Adrenal gland (tissue), 12 donors: ENCODE results near the gene SCFD2. TPM values are rescaled to one million over a fixed set of nuclear protein-coding genes. Genes with fewer than 3 reads are reported as not detected.

Experiments
- DNase-seq, 7 donors: peaks; one replicate each; pipeline ENCODE4 v3.0.0-alpha.2; 2019 to 2020
- H3K27ac ChIP-seq, 5 donors: fragments of 200-600 bp; sonication (generic) in 4 of 5; 1 replicate in 3 of 5; 2 replicates in 2 of 5; pipeline versions ENCODE4 v1.5.1 to v1.8.0; 2016 to 2020; ENCODE audit warnings: mild to moderate bottlenecking in 1 of 5
- H3K27me3 ChIP-seq: fragments of 200-600 bp; 2 replicates; pipeline ENCODE4 v1.8.0; 2021
- H3K36me3 ChIP-seq, 2 donors: fragments of 200-600 bp; replicated peaks in 1 of 2; 1 replicate in 1 of 2; 2 replicates in 1 of 2; pipeline versions ENCODE4 v1.5.1 to v1.8.0; 2018 to 2022
- H3K4me1 ChIP-seq, 2 donors: fragments of 200-600 bp; replicated peaks in 1 of 2; 1 replicate in 1 of 2; 2 replicates in 1 of 2; pipeline versions ENCODE4 v1.5.1 to v1.8.0; 2018 to 2021
- H3K4me3 ChIP-seq, 4 donors: fragments of 200-600 bp; sonication (generic) in 3 of 4; one replicate each; pipeline ENCODE4 v1.5.1; 2016 to 2018
- H3K9me3 ChIP-seq, 3 donors: fragments of 200-600 bp; sonication (generic) in 1 of 3; replicated peaks in 1 of 3; 1 replicate in 2 of 3; 2 replicates in 1 of 3; pipeline versions ENCODE4 v1.5.1 to v1.8.0; 2016 to 2021
- POLR2A ChIP-seq, 2 donors: fragments of 450-650 bp; IDR thresholded peaks; one replicate each; pipeline ENCODE4 v1.6.1; 2017; ENCODE audit warnings: antibody characterized with exemption in 2 of 2, mild to moderate bottlenecking in 2 of 2, moderate library complexity in 1 of 2
- WGBS, 4 donors: extraction: QIAGEN DNeasy Blood & Tissue Kit in 2 of 4; methylation state at CpG; one replicate each; pipeline versions ENCODE4 v1.1.5 to v1.1.7; 2013 to 2017; 5-methylcytosine and 5-hydroxymethylcytosine counted together
- intact Hi-C, 2 donors: fragments of 100-400 bp; cut with DNase I; formaldehyde crosslinking; loops; one replicate each; pipeline versions ENCODE4 v1.14.1 to v1.15.0; 2022 to 2023
- polyA plus RNA-seq, 3 donors: library from polyadenylated mRNA; stranded (reverse); fragments of 200-250 nt in 2 of 3; fragments of 350-450 nt in 1 of 3; fragmentation: Illumina TruSeq in 1 of 3; extraction: RNeasy Lipid Tissue Mini Kit (QIAGEN cat#74804) in 1 of 3; gene quantifications; one replicate each; pipeline ENCODE4 v1.2.3, GENCODE V29; 2013 to 2014
- total RNA-seq, 9 donors: library from RNA; depleted of rRNA in 4 of 9; stranded (reverse); fragments of >200 nt in 4 of 9; fragments of 120-200 nt in 1 of 9; fragmentation: NEBNext Ultra II Directional in 1 of 9; extraction: Animal tissue kit (Norgen Biotek cat#: 25700) in 1 of 9; gene quantifications; one replicate each; pipeline versions ENCODE4 v1.1.0 to v1.2.4, GENCODE V29; 2013 to 2023
- TF ChIP-seq, protein P1 (sequence below), 6 experiments: fragments of 450-650 bp in 4 of 6; fragments of 200-600 bp in 2 of 6; sonication (generic) in 1 of 6; IDR thresholded peaks; 1 replicate in 5 of 6; 2 replicates in 1 of 6; pipeline versions ENCODE4 v1.5.1 to v1.8.0; 2016 to 2021; ENCODE audit warnings: antibody characterized with exemption in 6 of 6, mild to moderate bottlenecking in 2 of 6, moderate library complexity in 1 of 6
- donor health status: healthy with polysubstance abuse.
- donor health status: Bipolar disorder and iron deficiency.
- donor health status: DM: yes; HTN: yes; CAD: no.
- donor health status: DM: no; HTN: no; CAD: no.
- donor health status: DM: no; HTN: no; CAD: no.
- donor health status: DM: yes; HTN: yes; CAD: no.

Gene SCFD2
- total and polyA plus RNA-seq, 12 donors, result 5.2 to 34.9 (median 23.4) TPM

DNA sequence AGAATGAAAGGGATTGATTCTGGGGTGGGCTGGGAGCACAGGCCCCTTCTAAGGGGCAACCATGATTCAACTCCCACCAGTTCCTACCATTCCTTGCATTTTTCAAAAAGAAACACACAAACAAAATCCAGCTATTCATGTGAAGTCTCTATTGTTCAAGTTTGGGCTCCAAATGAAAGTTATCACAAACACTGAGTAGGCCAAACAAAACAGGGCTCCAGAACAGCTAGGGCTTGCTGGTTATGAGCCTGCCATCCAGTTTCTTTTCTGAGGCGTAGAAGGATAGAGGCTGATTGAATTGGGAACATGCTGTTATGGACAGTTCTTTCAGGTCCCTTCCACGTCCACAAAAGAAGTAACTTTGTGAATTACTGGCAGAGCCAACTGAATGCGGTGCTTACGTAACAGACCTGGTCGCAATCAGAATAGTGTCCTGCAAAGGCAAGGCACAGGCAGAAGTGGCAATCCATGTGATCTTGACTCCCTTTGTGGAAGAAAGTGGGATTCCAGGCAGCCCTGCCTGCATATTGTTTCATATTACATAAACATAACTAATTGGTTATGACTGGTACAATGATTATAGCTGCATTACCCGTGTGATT is 244.5 kb downstream of the SCFD2 start:
- 64 to 87% (median 76%) methylated on average over 6 of the region's 6 CpGs for WGBS, 4 donors
- Histone ChIP-seq H3K27me3 (no peaks in the 10 kb centered on the region), H3K9me3 (no peaks in the 10 kb centered on the region), H3K36me3 (no peaks in the 10 kb centered on the region), H3K4me1 (peaks cover 0 to 16% of the 10 kb centered on the region in 2 donors), H3K27ac (peak overlapping the region in 1 of 5 donors; percentile 18), H3K4me3 (no peak overlapping the region)
- DNase-seq, result peak in 2 of 7 donors; percentile 13 to 53
- intact Hi-C loops, result no loop called here
- TF ChIP-seq, protein P1, sequence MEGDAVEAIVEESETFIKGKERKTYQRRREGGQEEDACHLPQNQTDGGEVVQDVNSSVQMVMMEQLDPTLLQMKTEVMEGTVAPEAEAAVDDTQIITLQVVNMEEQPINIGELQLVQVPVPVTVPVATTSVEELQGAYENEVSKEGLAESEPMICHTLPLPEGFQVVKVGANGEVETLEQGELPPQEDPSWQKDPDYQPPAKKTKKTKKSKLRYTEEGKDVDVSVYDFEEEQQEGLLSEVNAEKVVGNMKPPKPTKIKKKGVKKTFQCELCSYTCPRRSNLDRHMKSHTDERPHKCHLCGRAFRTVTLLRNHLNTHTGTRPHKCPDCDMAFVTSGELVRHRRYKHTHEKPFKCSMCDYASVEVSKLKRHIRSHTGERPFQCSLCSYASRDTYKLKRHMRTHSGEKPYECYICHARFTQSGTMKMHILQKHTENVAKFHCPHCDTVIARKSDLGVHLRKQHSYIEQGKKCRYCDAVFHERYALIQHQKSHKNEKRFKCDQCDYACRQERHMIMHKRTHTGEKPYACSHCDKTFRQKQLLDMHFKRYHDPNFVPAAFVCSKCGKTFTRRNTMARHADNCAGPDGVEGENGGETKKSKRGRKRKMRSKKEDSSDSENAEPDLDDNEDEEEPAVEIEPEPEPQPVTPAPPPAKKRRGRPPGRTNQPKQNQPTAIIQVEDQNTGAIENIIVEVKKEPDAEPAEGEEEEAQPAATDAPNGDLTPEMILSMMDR (IDR thresholded peaks at IDR 0.05), result no peak
- no peak for TF ChIP-seq POLR2A (IDR thresholded peaks at IDR 0.05)

- Histone ChIP-seq H3K36me3 (no peaks in the 10 kb centered on the region), H3K27me3 (no peaks in the 10 kb centered on the region), H3K9me3 (no peaks in the 10 kb centered on the region), H3K27ac (peak overlapping the region in 1 of 5 donors; percentile 18), H3K4me3 (no peak overlapping the region), H3K4me1 (peaks cover 0 to 16% of the 10 kb centered on the region in 2 donors)
- WGBS, 4 donors, result 44 to 74% (median 60%) methylated on average over 6 of the region's 6 CpGs
- DNase-seq, result peak in 5 of 7 donors; percentile 11 to 60 (median 26)
- intact Hi-C loops, result no loop called here
- TF ChIP-seq, protein P1 (IDR thresholded peaks at IDR 0.05), result no peak
- no peak for TF ChIP-seq POLR2A (IDR thresholded peaks at IDR 0.05)
Observed at GRCh38 chr4:53120778-53121177, 245.1 kb downstream of the SCFD2 start.

DNA sequence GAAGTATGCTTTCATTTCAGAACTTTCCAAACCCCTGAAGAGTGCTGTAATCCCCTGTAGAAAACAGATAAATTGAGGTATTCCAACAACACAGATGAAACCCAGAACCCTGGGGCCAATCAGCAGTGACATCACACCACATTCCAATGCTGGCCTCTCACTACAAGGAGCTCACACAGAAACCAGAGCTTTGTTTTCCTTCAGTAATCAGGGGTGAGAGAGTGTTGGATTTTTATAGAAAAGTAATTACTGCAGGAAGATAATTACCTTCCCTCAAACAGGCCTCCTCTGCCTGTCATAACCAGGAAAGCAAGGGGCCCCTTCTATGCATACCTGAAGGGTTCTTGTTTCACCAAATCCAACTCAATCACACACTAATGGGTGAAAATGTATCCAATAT is 246.2 kb downstream of the SCFD2 start:
- H3K4me1 ChIP-seq, result peaks cover 0 to 16% of the 10 kb centered on the region in 2 donors
- H3K27me3 ChIP-seq, result no peaks in the 10 kb centered on the region
- intact Hi-C loops, result no loop called here
- no peak overlapping the region for H3K4me3 ChIP-seq
- H3K27ac ChIP-seq, result no peak overlapping the region
- TF ChIP-seq, protein P1 (IDR thresholded peaks at IDR 0.05), result no peak
- TF ChIP-seq POLR2A (IDR thresholded peaks at IDR 0.05), result no peak
- peaks cover 0 to 6% (median 0%) of the 10 kb centered on the region in 3 donors for H3K9me3 ChIP-seq
- no peaks in the 10 kb centered on the region for H3K36me3 ChIP-seq
- peak in 2 of 7 donors; percentile 26 to 54 for DNase-seq

DNA sequence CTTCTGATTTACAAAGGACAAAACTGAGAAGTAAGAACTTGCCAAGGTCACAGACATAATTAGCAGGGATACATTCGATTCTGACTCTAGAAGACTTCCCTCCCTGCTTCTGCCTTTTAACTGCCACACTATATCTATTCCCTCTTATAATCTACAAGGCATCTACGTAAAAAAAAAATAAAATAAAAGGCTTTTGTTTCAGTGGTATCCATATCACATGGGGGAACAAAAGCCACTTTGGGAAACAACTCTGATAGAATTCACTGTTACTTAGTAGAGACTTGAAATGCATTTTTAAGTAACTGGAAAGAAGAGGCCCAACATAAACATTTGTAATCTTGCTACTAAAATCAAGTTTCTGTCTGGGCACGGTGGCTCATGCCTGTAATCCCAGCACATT is 247.2 kb downstream of the SCFD2 start:
- Histone ChIP-seq H3K4me3 (no peak overlapping the region), H3K9me3 (peaks cover 0 to 8% (median 0%) of the 10 kb centered on the region in 3 donors), H3K27ac (no peak overlapping the region), H3K36me3 (no peaks in the 10 kb centered on the region), H3K27me3 (no peaks in the 10 kb centered on the region), H3K4me1 (peaks cover 0 to 16% of the 10 kb centered on the region in 2 donors)
- TF ChIP-seq, protein P1 (IDR thresholded peaks at IDR 0.05), result no peak
- TF ChIP-seq POLR2A (IDR thresholded peaks at IDR 0.05), result no peak
- intact Hi-C loops, result no loop called here
- WGBS, 4 donors, result 62 to 69% (median 67%) methylated on average over 3 of the region's 3 CpGs
- no peak for DNase-seq
